H1 (cell line): Measurements from ENCODE around the gene ADCY3. TPM values are rescaled to one million over a fixed set of nuclear protein-coding genes. Genes with fewer than 3 reads are reported as not detected.

Experiments
- CTCF ChIA-PET: fragments of 300-600 bp; sonication (Branson Sonifier 250); formaldehyde crosslinking; loops from one replicate; lab custom pipeline; 2021; ENCODE audit not compliant: partially characterized antibody; lab: Charles Lee
- POLR2A ChIA-PET: fragments of 300-600 bp; sonication (Branson Sonifier 250); formaldehyde crosslinking; loops from one replicate; lab custom pipeline; 2021; ENCODE audit warnings: inconsistent platforms; ENCODE audit not compliant: partially characterized antibody; lab: Charles Lee
- DNase-seq, 2 experiments: peaks; one replicate each; pipeline versions ENCODE4 v3.0.0 to v3.0.0-alpha.2; 2010 to 2022; ENCODE audit warnings: low spot score in 2 of 2, low read depth in 1 of 2, mixed read lengths in 1 of 2
- FAIRE-seq: peaks from 2 replicates; lab custom pipeline; 2011; peaks lifted over from hg19 to GRCh38; lab: Jason Lieb, UNC
- H2AFZ ChIP-seq: 2 replicates; pipeline ENCODE4 v1.8.1; 2012; ENCODE audit warnings: low read length, inconsistent platforms
- H2AK5ac ChIP-seq: 2 replicates; pipeline ENCODE4 v1.6.1; 2013; ENCODE audit warnings: low read depth, low read length
- H2BK120ac ChIP-seq: replicated peaks from 2 replicates; pipeline ENCODE3; 2013; ENCODE audit warnings: low read depth, low read length, inconsistent platforms
- H2BK12ac ChIP-seq: 2 replicates; pipeline ENCODE4 v1.6.1; 2013; ENCODE audit warnings: low read depth, low read length
- H2BK15ac ChIP-seq: 2 replicates; pipeline ENCODE4 v1.6.1; 2013; ENCODE audit warnings: low read length
- H2BK20ac ChIP-seq: 2 replicates; pipeline ENCODE4 v1.6.1; 2013; ENCODE audit warnings: low read length
- H2BK5ac ChIP-seq: 2 replicates; pipeline ENCODE4 v1.6.1; 2013; ENCODE audit warnings: low read depth, low read length
- H3K14ac ChIP-seq: 2 replicates; pipeline ENCODE4 v1.6.1; 2013; ENCODE audit warnings: inconsistent platforms; ENCODE audit not compliant: insufficient read length
- H3K18ac ChIP-seq: 2 replicates; pipeline ENCODE4 v1.6.1; 2013; ENCODE audit warnings: low read length; ENCODE audit errors: extremely low read depth
- H3K23ac ChIP-seq: 2 replicates; pipeline ENCODE4 v1.6.1; 2013; ENCODE audit warnings: inconsistent platforms; ENCODE audit not compliant: insufficient read length
- H3K23me2 ChIP-seq: 2 replicates; pipeline ENCODE4 v1.6.1; 2013; ENCODE audit warnings: low read depth, low read length
- H3K27ac ChIP-seq: 2 replicates; pipeline ENCODE4 v1.6.1; 2011; ENCODE audit warnings: low read depth, low read length, inconsistent platforms
- H3K27me3 ChIP-seq, 4 experiments: replicated peaks in 1 of 4; 1 replicate in 1 of 4; 2 replicates in 3 of 4; pipeline versions ENCODE4 v1.6.1 to v1.8.1; 2011 to 2013; ENCODE audit warnings: low read length in 3 of 4, mild to moderate bottlenecking in 3 of 4, inconsistent platforms in 2 of 4, mixed read lengths in 2 of 4, moderate library complexity in 1 of 4; ENCODE audit not compliant: control insufficient read depth in 3 of 4, insufficient read depth in 3 of 4; ENCODE audit errors: extremely low read depth in 1 of 4
- H3K36me3 ChIP-seq, 4 experiments: 2 replicates each; pipeline versions ENCODE4 v1.6.1 to v1.8.1; 2011 to 2013; ENCODE audit warnings: mild to moderate bottlenecking in 4 of 4, low read length in 3 of 4, moderate library complexity in 2 of 4, control low read depth in 1 of 4, inconsistent platforms in 1 of 4; ENCODE audit not compliant: insufficient read depth in 4 of 4, control insufficient read depth in 2 of 4
- H3K4ac ChIP-seq: replicated peaks from 2 replicates; pipeline ENCODE3; 2013; ENCODE audit warnings: low read length, low read depth, mixed read lengths, inconsistent platforms; ENCODE audit not compliant: insufficient read length
- H3K4me1 ChIP-seq, 4 experiments: replicated peaks in 1 of 4; 1 replicate in 1 of 4; 2 replicates in 3 of 4; pipeline versions ENCODE4 v1.6.1 to v1.8.1; 2011 to 2013; ENCODE audit warnings: low read length in 3 of 4, inconsistent platforms in 2 of 4, mixed read lengths in 1 of 4; ENCODE audit not compliant: insufficient read depth in 4 of 4, control insufficient read depth in 3 of 4
- H3K4me2 ChIP-seq, 2 experiments: 2 replicates each; pipeline versions ENCODE4 v1.6.1 to v1.8.1; 2011 to 2013; ENCODE audit warnings: low read depth in 2 of 2, low read length in 2 of 2, control low read depth in 1 of 2, inconsistent platforms in 1 of 2, mild to moderate bottlenecking in 1 of 2; ENCODE audit not compliant: insufficient read depth in 1 of 2
- H3K4me3 ChIP-seq, 4 experiments: fragments of 200-600, 300-600 bp in 1 of 4; sonication (generic), shearing (Covaris generic), sonication (Bioruptor Twin) in 1 of 4; 2 replicates each; pipeline versions ENCODE4 v1.5.1 to v1.8.1; 2011 to 2016; ENCODE audit warnings: low read length in 4 of 4, low read depth in 3 of 4, control low read depth in 2 of 4, inconsistent platforms in 2 of 4, mild to moderate bottlenecking in 2 of 4, mixed read lengths in 1 of 4, moderate library complexity in 1 of 4; ENCODE audit not compliant: insufficient read depth in 2 of 4; ENCODE audit errors: extremely low read depth in 1 of 4
- H3K56ac ChIP-seq: replicated peaks from 2 replicates; pipeline ENCODE3; 2013; ENCODE audit warnings: low read depth, mild to moderate bottlenecking, mixed read lengths, low read length, inconsistent platforms; ENCODE audit not compliant: insufficient read length
- H3K79me1 ChIP-seq: 2 replicates; pipeline ENCODE4 v1.6.1; 2013; ENCODE audit warnings: low read depth, low read length, control low read depth
- H3K79me2 ChIP-seq, 2 experiments: 2 replicates each; pipeline versions ENCODE4 v1.6.1 to v1.8.1; 2012 to 2013; ENCODE audit warnings: low read length in 2 of 2, mild to moderate bottlenecking in 2 of 2, inconsistent platforms in 1 of 2; ENCODE audit not compliant: insufficient read depth in 2 of 2, control insufficient read depth in 1 of 2
- H3K9ac ChIP-seq, 4 experiments: replicated peaks in 1 of 4; 1 replicate in 1 of 4; 2 replicates in 3 of 4; pipeline versions ENCODE4 v1.6.1 to v1.8.1; 2011 to 2013; ENCODE audit warnings: low read depth in 3 of 4, low read length in 3 of 4, control low read depth in 2 of 4, mild to moderate bottlenecking in 2 of 4, moderate library complexity in 2 of 4, inconsistent platforms in 1 of 4; ENCODE audit errors: extremely low read depth in 1 of 4
- H3K9me3 ChIP-seq, 2 experiments: 2 replicates each; pipeline versions ENCODE4 v1.6.1 to v1.8.1; 2012 to 2013; ENCODE audit warnings: mild to moderate bottlenecking in 2 of 2, moderate library complexity in 2 of 2, control low read depth in 1 of 2, inconsistent platforms in 1 of 2, low read depth in 1 of 2, low read length in 1 of 2, mixed read lengths in 1 of 2; ENCODE audit not compliant: insufficient read depth in 2 of 2
- H4K20me1 ChIP-seq, 2 experiments: replicated peaks in 1 of 2; 2 replicates each; pipeline versions ENCODE3 to v1.8.1; 2011 to 2013; ENCODE audit warnings: inconsistent platforms in 2 of 2, low read length in 2 of 2, mild to moderate bottlenecking in 1 of 2; ENCODE audit not compliant: insufficient read depth in 2 of 2, control insufficient read depth in 1 of 2
- H4K5ac ChIP-seq: 2 replicates; pipeline ENCODE4 v1.6.1; 2013; ENCODE audit warnings: low read length, low read depth, mixed read lengths, inconsistent platforms; ENCODE audit not compliant: insufficient read length
- H4K8ac ChIP-seq: 2 replicates; pipeline ENCODE4 v1.8.0; 2013; ENCODE audit warnings: mild to moderate bottlenecking, moderate library complexity, low read length, inconsistent platforms; ENCODE audit not compliant: insufficient read depth; ENCODE audit errors: extremely low read depth
- H4K91ac ChIP-seq: replicated peaks from 2 replicates; pipeline ENCODE3; 2013; ENCODE audit warnings: low read length, mixed read lengths, inconsistent platforms; ENCODE audit not compliant: insufficient read length
- KDM1A ChIP-seq: fragments of 200-600, 300-600 bp; sonication (generic); IDR thresholded peaks from 2 replicates; pipeline ENCODE4 v1.7.1; 2016; ENCODE audit warnings: mild to moderate bottlenecking, low read length, borderline replicate concordance
- SIN3A ChIP-seq, 2 experiments: IDR thresholded peaks in 1 of 2; conservative IDR thresholded peaks in 1 of 2; 2 replicates each; pipeline ENCODE4 v1.6.1; 2011 to 2012; ENCODE audit warnings: low read length in 2 of 2, improper control_type of control experiment in 1 of 2, low read depth in 1 of 2, mild to moderate bottlenecking in 1 of 2
- WGBS, 2 experiments: shearing (Covaris generic) in 1 of 2; methylation state at CpG; one replicate each; pipeline versions ENCODE4 v1.1.6 to v1.1.7; 2013 to 2015; ENCODE audit warnings: low lambda C conversion rate in 2 of 2, mixed read lengths in 2 of 2, inconsistent platforms in 1 of 2, low coverage in 1 of 2, missing lambda C conversion rate in 1 of 2; ENCODE audit not compliant: insufficient replicate concordance in 2 of 2, insufficient coverage in 1 of 2, insufficient read length in 1 of 2; ENCODE audit errors: extremely low coverage in 1 of 2, missing lambda C conversion rate in 1 of 2; 5-methylcytosine and 5-hydroxymethylcytosine counted together
- polyA plus RNA-seq, 7 experiments: library from polyadenylated mRNA; depleted of rRNA in 3 of 7; stranded (reverse) in 5 of 7; unstranded in 2 of 7; fragments of >200 nt in 5 of 7; fragments of 200-250 nt in 2 of 7; gene quantifications; 1 replicate in 5 of 7; 2 replicates in 1 of 7; 4 replicates in 1 of 7; pipeline versions ENCODE4 v1.2.1 to v1.2.3, GENCODE V29; 2011 to 2013; ENCODE audit warnings: missing spikeins in 2 of 7, mixed read lengths in 2 of 7
- total RNA-seq: library from RNA; stranded (reverse); fragmentation: NEBNext Ultra II Directional; extraction: Animal tissue kit (Norgen Biotek cat#: 25700); gene quantifications from 2 replicates; pipeline ENCODE4 v1.2.1, GENCODE V29; 2021

The ADCY3 gene
- total and polyA plus RNA-seq, 2 of the 8 experiments (the other 6 are each of a cell fraction or from before 2014, with no cell fraction given): 45.1 to 52.9 TPM

DNA sequence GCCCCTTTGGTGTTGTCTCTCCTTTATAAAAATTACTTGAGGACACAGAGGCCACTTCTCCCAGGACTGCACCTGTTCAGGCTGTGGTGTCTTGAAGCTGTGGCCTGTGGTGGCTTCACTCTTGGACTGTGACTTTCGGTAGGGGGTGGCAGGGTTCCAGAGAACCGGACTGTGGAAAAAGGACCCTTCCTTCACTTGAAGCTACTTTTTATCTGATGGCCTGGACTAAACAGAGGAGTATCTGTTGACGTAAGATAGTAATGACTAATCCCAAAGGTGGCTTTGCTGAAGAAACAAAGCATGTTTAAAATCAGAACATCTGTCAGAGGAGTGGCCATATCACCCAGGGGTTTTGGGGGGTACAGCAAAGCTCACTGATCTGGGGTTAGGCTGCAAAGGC is 66.0 kb downstream of the ADCY3 start:
- Histone ChIP-seq H4K5ac (no peak overlapping the region), H3K9me3 (peaks cover 0 to under 1% of the 10 kb centered on the region in 2 experiments; a peak in 2 of 4 replicates), H3K56ac (no peak overlapping the region), H2BK120ac (no peak overlapping the region), H3K36me3 (no peaks in the 10 kb centered on the region; a peak in 1 of 8 replicates), H3K9ac (no peak overlapping the region), H3K18ac (no peak overlapping the region), H2BK12ac (no peak overlapping the region), H3K79me1 (no peaks in the 10 kb centered on the region; the same call in 1 of the 2 replicates), H4K20me1 (peaks cover 0 to 2% of the 10 kb centered on the region in 2 experiments), H2BK5ac (no peak overlapping the region), H2BK20ac (no peak overlapping the region), H3K4me3 (no peak overlapping the region), H3K4me1 (no peaks in the 10 kb centered on the region), H2AFZ (no peak overlapping the region), H3K27ac (no peak overlapping the region), H2BK15ac (no peak overlapping the region), H3K23ac (no peak overlapping the region), H3K27me3 (no peaks in the 10 kb centered on the region), H4K8ac (no peak overlapping the region), H2AK5ac (no peak overlapping the region), H3K14ac (no peak overlapping the region), H4K91ac (no peak overlapping the region), H3K23me2 (no peaks in the 10 kb centered on the region), H3K4ac (no peak overlapping the region), H3K79me2 (no peaks in the 10 kb centered on the region), H3K4me2 (no peak overlapping the region)
- POLR2A ChIA-PET: no interaction called here
- DNase-seq (no peak), FAIRE-seq (no peak)
- TF ChIP-seq SIN3A (conservative IDR thresholded peaks at IDR 0.05 in 1 of 2, IDR thresholded peaks at IDR 0.05 in 1 of 2; ENCODE audit: low read depth in 1 of 2, low read length in 2 of 2) (no peak), KDM1A (no peak)
- 79% methylated on average over 3 of the region's 3 CpGs; no CpG with 5 or more reads in 1 of the 2 experiments for WGBS, 2 experiments
- CTCF ChIA-PET: no interaction called here
